ENCODE results near the gene ORC3.

Gene ORC3

DNA sequence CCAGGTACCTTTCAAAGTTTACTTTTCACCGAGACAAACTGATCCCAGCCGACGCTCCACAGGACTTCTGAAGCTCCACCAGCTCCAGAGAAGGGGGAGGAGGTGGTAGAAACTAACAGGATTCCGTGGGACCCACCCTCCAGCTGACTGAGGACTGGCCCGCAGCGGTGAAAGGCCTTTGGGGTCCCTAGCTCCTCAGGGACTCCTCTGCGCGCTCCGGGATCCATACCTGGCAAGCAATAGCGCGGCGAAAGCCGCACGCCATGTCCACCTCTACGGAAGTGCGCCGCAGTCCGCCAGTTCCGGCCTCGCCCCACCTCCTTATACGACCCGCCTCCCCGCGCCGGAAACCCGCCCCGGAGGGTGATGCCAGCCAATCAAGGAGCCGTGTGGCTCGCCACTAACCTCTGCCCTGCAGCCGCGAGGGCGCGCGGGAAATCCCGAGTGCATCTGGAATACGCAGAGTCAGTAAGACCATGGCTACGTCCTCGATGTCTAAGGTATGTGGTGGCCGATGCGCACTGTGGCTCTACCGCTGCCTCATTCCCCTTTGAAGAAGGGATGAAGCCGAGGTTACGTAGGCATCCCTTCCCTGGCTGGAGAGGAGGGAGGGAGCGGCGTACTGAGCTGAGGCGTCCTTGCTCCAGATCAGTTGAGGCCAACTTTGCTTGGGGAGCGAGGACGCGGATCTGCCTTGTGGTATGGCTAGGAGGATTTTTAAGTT, at the start of gene ORC3, which contains the start of gene RARS2:
TSS of gene ORC3 (plus strand) at position 443 of the 724 bp plus-strand sequence. CDS start at position 477, 34 bp downstream.
TSS of gene RARS2 (minus strand) at position 295 of the 724 bp plus-strand sequence. CDS start at position 265, 30 bp downstream.
- DNase-seq (ENCODE audit: low read depth), result peak; percentile 92

DNA sequence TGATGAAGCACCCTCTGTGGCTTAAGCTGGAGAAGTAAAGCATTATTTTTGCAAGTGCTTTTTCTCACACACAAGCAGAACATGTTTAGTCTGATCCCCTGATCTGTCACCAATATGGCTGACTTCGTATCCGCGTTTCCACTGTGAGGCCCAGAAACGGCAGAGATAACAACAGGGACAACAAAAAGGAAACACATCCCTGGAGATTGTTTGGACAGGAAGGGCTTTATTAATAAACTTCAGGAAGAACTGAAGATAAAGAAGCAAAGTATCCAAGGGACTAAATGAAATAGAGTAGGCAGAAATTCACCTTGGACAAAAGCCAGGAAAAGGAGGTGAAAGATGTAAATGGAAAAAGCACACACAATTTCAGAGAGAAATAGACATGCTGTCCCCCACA, 49.4 kb upstream of the ORC3 start:
- no peak for DNase-seq (ENCODE audit: low read depth)

DNA sequence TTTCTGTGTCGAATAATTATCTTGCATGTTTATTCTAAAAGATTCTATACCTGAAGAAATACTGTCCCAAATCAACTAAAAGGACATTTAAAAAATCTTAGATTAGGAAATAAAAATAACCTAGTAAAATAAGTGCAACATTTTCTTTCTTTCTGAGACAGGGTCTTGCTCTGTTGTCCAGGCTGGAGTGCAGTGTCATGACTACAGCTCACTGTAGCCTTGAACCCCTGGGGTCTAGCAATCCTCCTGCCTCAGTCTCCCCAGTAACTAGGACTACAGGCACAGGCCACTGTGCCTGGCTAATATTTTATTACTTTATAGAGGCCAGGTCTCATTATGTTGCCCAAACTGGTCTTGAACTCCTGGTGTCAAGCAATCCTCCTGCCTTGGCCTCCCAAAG, 48.9 kb upstream of the ORC3 start:
- DNase-seq (ENCODE audit: low read depth), result no peak

DNA sequence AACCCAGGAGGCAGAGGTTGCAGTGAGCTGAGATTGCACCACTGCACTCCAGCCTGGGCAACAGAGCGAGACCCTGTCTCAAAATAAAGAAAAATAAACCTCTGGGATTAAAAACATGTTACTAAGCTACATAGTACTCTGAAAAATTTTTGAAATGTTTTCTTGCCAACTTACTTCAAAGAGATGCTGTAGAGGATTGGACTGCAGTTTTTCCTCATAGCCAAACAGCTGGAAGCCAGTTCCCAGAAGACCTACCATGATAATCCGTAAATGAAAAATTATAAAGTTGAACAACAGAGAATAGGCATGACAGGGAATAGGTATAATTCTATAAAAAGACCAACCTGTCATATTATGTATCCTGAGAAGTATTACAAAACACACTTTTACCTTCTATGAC, 48.2 kb upstream of the ORC3 start:
- no peak for DNase-seq (ENCODE audit: low read depth)

DNA sequence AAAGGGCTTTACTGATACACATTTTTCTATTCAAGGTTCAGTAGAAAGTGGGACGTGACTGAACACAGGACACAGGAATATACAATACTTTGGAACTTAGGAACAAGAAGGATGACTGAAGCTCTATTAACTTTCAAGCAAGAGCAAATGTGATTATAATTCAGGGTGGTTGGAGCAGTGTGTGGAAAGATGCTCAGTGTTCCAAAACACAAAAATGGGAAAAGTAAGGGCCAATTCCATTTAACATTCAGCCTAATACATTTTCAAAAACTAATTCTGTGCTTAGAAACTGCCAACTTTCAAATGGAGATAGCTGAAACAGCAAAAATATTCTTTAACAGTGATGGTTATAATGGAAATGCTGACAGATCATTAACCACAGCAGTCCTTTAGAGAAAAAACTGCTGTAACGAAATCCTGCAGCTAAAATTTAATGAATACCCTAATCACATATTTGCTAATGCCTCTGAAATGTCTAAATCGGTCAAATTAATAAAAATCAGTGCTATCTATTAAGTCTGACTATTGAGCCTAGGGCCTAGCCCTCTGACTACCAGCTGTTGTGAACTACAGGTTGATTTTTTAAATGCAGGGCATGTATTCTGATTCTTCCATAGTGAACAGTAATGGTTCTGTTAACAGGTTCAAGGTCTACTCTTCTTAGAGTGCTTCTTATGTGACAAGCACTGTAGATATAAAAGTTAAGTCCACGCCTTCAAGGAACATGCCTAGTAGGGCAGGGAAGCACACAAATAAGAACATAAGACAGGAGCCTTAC, 46.0 kb upstream of the ORC3 start:
- DNase-seq (ENCODE audit: low read depth), result no peak

DNA sequence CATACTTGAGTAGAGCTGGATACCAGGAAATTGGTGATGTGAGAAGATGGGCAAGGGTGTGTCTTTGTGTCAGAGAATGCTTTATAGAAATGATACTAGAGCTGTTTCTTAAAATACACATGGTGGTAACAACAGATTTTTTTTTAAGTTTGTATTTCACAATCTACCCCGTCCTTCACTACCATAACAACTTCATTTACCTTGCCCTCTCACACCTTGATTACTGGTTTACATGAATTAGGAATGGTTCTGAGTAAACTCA, 45.5 kb upstream of the ORC3 start:
- no peak for DNase-seq (ENCODE audit: low read depth)

DNA sequence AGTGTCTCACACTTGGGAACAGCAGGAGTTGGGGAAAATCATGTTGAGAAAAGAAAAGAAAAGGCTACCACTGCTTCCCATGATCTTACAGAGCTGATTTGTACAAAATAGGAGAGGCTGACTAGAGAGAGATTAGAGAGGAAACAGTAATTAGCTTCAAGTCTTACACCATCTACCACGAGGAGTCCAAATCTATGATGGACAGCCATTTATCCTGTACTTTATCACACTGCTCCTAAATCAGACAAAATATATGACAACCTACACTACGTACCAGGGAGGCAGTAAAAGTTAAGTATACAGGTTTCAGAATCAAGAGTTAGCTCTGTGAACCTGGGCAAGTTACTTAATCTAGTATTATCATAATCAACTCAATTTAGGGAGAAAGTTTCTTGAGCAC, 38.1 kb upstream of the ORC3 start:
- no peak for DNase-seq (ENCODE audit: low read depth)

DNA sequence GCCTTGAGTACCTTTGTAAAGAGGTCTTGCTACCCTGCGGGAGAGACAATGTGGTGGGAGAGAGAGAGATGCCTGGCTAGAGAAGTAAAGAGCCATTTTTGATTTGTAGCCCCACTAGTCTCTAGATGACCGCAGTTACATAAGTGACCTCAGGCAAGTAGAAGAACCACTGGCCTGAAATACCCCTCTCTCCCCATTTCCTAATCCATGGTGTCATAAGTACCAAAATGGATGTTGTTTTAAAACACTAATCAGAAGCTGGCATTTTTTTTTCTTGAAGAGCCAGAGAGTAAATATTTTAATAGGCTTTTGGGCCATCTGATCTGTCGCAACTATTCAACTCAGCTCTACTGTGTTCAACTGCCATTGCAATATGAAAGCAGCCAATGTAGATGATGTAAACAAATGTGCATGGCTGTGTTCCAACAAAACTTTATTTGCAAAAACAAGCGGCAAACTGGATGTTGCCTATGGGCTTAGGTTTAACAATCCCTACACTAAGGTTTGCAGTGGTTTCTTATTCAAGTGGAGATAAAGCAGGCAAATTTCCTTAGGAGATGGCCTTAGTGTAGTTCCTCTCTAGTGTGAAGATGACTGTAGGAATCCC, 36.7 kb upstream of the ORC3 start:
- DNase-seq (ENCODE audit: low read depth), result no peak

DNA sequence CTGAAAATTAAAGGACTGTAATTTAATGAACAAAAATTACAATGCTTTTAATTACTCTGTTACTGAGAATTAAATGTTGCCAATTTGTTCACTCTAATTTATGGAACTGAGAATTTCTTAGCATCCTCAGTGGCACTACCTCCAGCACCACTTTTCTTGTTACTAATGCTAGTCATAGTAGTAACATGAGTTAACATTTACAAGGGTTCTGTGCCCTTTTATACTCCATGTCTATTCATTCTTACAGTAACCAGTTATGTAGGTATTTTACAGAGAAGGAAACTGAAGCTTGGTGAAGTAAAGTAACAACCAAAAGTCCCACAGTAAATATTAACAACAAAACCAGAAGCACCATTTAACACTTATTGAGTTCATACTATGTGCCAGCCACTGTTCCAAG, 34.4 kb upstream of the ORC3 start:
- no peak for DNase-seq (ENCODE audit: low read depth)

DNA sequence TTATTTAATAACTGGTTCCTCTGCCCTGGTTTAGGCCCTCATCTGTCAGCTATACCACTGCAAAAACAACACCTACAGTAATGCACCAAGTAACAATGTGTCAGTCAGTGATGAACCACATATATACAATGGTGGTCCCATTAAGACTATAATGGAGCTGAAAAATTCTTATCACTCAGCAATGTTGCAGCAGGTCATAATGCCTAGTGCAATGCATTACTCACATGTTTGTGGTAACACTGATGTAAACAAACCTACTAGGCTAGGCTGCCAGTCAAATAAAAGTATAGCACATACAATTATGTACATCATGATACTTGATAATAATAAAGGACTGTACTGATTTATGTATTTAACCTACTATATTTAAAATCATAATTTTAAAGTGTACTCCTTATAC, 31.5 kb upstream of the ORC3 start:
- DNase-seq (ENCODE audit: low read depth), result no peak

DNA sequence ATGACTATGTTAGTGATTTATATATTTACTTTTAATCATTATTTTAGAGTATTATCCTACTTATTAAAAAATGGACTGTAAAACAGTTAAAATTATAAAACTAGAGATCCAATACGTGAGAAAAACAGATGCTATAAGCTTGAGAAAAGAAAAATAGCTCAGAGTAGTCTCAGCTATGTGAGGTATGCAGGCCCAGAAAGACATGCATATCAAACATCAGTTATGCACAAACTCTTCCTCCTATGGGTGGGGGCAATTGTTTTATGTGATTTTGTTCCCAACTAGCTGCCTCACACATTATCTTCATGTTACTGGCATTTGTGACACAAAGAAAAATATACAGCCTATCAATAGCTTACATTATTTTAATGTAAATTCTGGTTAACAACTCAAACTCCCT, 28.9 kb upstream of the ORC3 start:
- no peak for DNase-seq (ENCODE audit: low read depth)

DNA sequence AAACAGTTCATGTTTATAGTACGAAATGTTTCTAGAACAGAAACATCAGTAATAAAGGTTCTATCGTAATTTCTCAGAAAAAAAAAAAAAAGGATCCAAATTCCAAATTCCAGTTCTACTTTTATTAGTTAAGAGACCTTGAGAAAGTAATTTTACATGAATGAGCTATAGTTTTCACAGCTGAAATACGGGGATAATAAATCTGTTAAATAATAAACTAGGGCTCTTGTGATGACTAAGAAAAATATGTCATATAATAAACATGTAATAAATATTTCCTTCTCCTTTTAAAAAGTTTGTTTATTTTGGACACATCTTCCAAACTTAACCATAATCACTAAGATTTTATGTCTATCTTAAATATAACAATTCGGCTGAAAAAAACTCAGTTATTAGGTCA, 17.9 kb upstream of the ORC3 start:
- no peak for DNase-seq (ENCODE audit: low read depth)

DNA sequence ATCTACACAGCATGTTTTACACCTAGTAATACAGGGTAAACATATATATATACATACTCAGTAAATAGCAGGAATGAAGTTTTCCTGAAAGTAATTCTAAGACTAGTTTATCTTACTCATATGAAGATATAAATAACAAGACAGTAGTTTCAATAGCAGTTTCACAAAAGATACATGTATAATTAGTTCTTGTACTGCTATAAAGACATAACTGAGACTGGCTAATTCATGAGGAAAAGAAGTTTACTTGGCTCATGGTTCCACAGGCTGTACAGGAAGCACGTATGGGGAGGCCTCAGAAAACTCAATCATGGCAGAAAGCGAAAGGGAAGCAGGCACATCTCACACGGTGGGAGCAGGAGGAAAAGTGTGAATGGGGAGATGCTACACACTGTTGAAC, 17.1 kb upstream of the ORC3 start:
- DNase-seq (ENCODE audit: low read depth), result no peak

DNA sequence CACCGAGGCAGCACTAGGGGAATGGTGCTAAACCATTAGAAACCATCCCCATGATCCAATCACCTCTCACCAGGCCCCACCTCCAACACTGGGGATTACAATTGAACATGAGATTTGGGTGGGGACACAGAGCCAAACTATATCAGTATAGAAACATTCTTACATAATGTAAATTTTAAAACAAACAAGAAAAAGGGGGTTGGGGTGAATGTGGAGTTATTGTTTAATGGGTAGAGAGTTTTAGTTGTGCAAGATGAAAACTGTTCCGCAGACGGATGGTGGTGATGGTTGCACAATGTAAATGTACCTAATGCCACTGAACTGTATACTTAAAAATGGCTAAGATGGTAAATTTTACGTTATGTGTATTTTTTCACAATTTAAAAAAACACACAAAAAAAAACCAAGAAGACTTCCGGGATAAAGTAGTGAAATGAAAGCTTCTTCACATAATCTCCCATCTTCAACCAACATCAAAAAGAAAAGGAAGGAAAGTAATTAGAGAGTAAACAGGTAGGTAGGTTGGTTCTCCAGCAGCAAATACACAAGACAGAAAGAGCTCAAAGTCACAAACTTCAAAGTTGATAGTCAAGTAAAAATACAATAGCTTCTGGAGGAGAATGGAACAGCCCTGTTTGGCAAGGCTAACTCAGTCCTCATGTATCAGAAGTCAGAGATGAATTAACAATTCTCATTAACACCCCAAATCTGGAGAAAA, 16.5 kb upstream of the ORC3 start:
- DNase-seq (ENCODE audit: low read depth), result no peak

DNA sequence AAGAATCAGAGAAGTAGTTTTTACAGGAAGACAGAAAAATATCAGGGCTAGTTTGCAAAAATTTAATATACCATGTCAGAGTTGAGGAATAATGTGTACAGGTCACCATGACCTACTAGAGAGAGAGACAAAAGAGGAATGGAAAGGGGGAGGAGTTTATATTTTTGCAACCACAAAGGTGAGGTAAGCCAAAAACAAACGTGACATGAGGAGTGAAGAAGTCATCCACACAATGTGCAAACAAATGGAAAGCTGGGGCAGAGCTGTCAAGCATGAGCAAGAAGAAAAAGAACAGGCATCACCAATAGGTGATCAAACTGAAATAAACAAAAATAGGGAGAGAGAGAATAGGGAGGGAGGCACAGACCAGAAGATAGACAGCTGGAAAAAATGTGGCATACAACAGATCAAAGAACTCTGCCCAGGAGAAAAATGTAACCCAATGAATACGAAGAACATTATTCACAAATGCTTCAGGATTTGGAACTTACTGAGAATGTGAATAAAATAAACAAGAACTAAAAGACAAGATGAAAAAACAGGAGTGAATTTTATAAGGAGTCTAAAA, 15.6 kb upstream of the ORC3 start:
- no peak for DNase-seq (ENCODE audit: low read depth)

DNA sequence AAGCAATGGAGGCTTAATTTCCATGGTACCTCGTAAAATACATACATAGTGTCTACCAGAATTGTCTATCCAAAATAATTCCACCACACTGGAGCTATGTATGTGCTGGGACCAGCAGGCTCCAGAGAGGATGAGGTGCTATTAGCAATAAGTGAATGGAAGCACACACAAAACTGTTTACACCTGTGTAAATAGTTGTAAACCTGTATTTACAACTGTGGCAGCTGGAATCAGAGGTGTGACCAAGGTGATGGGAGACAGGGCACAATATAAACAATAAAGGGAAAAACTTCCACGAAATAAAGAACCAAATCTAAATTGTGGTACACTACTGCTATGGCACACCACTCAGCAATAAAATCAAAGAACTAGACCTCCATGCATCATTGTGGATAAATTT, 14.5 kb upstream of the ORC3 start:
- DNase-seq (ENCODE audit: low read depth), result no peak

DNA sequence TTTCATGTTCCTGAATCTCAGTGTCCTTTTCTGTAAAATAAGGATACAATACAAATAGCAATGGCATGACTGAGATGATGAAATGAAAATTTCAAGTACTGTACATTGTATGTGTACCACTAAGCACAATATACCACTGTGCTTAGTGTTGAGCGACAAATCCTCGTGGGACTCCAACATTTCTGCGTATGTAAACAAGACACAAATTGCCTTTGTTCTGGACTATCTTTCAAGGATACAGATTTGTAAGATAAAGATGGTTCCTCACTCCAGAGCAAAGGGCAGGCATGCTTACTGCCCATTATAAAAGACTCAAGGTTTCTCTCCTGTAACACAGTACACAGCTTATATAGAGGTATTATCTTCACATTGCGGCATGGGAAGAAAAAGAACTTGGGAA, 6.1 kb upstream of the ORC3 start:
- no peak for DNase-seq (ENCODE audit: low read depth)

DNA sequence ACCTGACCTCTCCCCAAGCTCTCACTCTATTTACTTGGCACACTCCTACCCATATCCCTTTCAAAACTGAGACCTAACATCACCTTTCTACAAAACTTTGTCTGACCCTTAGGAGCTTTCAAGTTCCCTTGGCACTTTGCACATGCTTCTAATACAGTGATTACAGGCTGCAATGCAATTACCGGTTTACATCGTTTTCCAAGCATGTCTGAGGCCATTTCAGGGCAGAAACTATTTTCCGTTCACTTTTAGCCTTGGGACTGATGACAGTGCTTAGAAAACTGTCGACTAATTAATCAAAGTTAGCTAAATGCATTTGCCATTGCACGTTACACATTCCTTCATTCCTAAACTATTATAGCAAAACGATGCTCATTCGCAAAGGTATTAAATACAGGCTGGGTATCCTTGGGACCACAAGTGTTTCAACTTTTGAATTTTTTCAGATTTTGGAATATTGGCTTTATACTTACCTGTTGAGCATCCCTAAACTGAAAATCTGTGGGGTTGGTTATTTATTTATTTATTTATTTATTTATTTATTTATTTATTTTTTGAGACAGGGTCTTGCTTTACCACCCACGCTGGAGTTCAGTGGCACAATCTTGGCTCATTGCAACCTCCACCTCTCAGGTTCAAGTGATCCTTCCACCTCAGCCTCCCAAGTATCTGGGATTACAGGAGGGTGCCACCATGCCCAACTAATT, 3.4 kb upstream of the ORC3 start:
- no peak for DNase-seq (ENCODE audit: low read depth)

DNA sequence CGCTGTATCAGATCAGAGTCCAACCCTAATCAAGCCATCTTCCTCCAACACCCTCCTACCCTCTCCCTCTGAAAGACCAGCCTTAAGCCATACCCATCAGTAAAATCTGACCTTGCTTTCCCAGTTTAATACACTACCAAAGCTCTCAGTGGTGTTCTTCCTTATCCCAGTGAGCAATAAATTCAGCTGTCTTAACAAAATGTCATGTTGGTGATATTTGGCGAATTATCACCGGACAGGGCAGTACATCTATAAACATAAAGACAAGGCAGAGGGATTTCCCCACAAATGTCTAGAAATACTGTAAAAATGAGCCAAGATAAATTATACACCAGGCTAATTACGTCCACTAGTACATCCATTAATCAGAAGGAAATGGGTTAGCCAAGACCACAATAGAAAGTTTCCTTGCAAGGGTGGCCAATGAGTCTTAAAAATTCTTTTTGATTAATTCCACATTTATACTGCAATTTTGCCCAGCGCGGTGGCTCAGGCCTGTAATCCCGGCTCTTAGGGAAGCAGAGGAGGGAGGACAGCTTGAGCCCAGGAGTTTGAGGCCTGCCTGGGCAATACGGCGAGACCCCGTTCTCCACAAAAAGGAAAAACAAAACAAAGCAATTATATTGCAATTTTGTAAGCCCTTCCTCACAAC, 1.1 kb upstream of the ORC3 start:
- no peak for DNase-seq (ENCODE audit: low read depth)

DNA sequence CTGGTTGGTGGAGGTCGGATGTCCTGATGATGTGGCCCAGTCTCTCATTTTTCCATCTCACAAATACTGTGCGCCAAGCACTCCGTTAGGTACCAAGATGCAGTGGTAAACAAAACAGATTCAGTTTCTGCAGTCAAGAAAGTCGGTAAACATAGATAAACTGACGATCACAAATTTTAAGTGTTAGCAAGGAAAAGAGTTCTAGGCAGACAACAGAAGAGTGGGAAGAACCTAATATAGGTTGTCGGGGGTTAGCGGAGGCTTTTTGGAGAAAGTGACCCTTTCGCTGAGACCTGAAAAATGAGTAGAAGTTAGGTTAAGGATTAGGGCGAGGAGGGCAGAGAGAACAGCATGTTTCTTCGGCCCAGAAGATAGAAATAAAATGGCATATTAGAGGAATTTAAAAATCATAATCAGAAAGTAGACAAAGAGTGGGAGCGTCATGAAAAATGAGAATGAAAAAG, 514 bp downstream of the ORC3 start:
- no peak for DNase-seq (ENCODE audit: low read depth)

DNA sequence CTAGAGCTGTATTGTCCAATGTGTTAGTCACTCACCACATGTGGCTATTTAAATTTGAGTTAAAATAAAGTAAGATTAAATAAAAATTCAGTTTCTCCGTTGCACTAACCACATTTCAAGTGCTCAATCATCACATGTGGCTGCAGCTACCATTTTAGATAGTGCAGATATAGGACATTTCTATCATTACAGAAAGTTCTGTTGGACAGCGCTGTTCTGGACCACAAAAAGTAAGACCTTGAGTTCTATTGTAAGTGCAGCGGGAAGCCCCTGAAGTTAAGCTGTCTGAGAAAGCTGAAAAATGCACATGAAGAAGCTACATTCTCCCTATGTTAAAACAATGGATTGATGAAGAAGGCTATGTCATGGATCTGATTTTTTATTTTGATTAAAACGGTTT, 1.1 kb downstream of the ORC3 start:
- no peak for DNase-seq (ENCODE audit: low read depth)
